Measurements from ENCODE around the gene GALNT2. TPM values are rescaled to one million over a fixed set of nuclear protein-coding genes. Genes with fewer than 3 reads are reported as not detected.
A peak's percentile ranks its signal among the peaks of the same experiment; 100 is the strongest.

GALNT2 gene
- total RNA-seq, 1 experiment from 2014 or later: 141 TPM

DNA sequence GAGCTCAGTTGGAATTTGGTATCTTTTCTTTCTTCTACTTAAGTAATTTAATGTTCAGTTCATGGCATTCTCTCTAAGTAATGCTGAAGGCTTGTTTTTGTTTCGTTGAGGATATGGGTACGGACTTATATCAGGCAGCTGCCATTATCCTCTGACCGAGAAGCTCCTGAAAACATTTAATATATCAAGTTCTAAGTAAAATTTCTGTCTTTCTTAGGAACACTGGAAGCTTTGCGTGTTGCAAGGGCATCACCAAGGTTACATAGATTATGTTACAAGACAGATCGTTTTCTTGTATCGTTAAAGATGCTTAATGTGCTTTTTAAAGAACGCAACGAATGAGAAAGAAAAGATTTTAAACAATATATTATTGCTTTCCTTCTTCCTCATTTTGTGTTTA, 1.0 kb upstream of the GALNT2 start:
- peaks cover 26% of the 10 kb centered on the region for H3K36me3 Mint-ChIP-seq (ENCODE audit: insufficient read depth, unreplicated experiment)
- peak overlapping the region; percentile 99 for H3K4me3 Mint-ChIP-seq (ENCODE audit: low read depth, unreplicated experiment)
- H3K9me3 Mint-ChIP-seq (ENCODE audit: low read depth, unreplicated experiment): peaks cover 10% of the 10 kb centered on the region
- no peak for DNase-seq
- TSS peak; percentile 82 for BruUV-seq (replicated peaks)
- intact Hi-C loops (cut with micrococcal nuclease; ENCODE audit: unreplicated experiment): loop anchor here (5.0 kb wide), 1 partner anchor 101 kb away; no protein-coding TSS in a partner anchor
- TF ChIP-seq CTCF (IDR thresholded peaks at IDR 0.05; ENCODE audit: unreplicated experiment): no peak
- H3K4me1 Mint-ChIP-seq (ENCODE audit: low read depth, unreplicated experiment): peaks cover 33% of the 10 kb centered on the region
- no peaks in the 10 kb centered on the region for H3K27me3 Mint-ChIP-seq (ENCODE audit: unreplicated experiment)
- CTCF ChIA-PET: no interaction called here
- H3K27ac Mint-ChIP-seq (ENCODE audit: unreplicated experiment): peak overlapping the region; percentile 54

GRCh38 chr1:230067419-230067870, 407 bp downstream of the GALNT2 start:
- no peaks in the 10 kb centered on the region for H3K27me3 Mint-ChIP-seq (ENCODE audit: unreplicated experiment)
- peak; percentile 27 for DNase-seq
- peak overlapping the region; percentile 52 for H3K27ac Mint-ChIP-seq (ENCODE audit: unreplicated experiment)
- H3K9me3 Mint-ChIP-seq (ENCODE audit: low read depth, unreplicated experiment): peaks cover 6% of the 10 kb centered on the region
- peaks cover 34% of the 10 kb centered on the region for H3K4me1 Mint-ChIP-seq (ENCODE audit: low read depth, unreplicated experiment)
- intact Hi-C loops (cut with micrococcal nuclease; ENCODE audit: unreplicated experiment): loop anchor here (5.0 kb wide), 1 partner anchor 100 kb away; no protein-coding TSS in a partner anchor
- no peak for TF ChIP-seq CTCF (IDR thresholded peaks at IDR 0.05; ENCODE audit: unreplicated experiment)
- H3K4me3 Mint-ChIP-seq (ENCODE audit: low read depth, unreplicated experiment): peak overlapping the region; percentile 99
- BruUV-seq (replicated peaks): no TSS peak
- H3K36me3 Mint-ChIP-seq (ENCODE audit: insufficient read depth, unreplicated experiment): peaks cover 26% of the 10 kb centered on the region
- CTCF ChIA-PET: interaction anchor here (0.6 kb wide), 1 partner anchor 39 kb away, joined by 3 read pairs; no protein-coding TSS in a partner anchor

- CTCF ChIA-PET: interaction anchor here (1.0 kb wide), 1 partner anchor 22 kb away, joined by 4 read pairs; no protein-coding TSS in a partner anchor
- TF ChIP-seq CTCF (IDR thresholded peaks at IDR 0.05; ENCODE audit: unreplicated experiment): no peak
- intact Hi-C loops (cut with micrococcal nuclease; ENCODE audit: unreplicated experiment): loop anchor here (2.0 to 5.0 kb wide), 3 partner anchors 17 to 99 kb away; no protein-coding TSS in a partner anchor
- Mint-ChIP-seq H3K4me3 (ENCODE audit: low read depth, unreplicated experiment) (peak overlapping the region; percentile 99), H3K27ac (ENCODE audit: unreplicated experiment) (peak overlapping the region; percentile 52), H3K27me3 (ENCODE audit: unreplicated experiment) (no peaks in the 10 kb centered on the region), H3K4me1 (ENCODE audit: low read depth, unreplicated experiment) (peaks cover 40% of the 10 kb centered on the region), H3K36me3 (ENCODE audit: insufficient read depth, unreplicated experiment) (peaks cover 26% of the 10 kb centered on the region), H3K9me3 (ENCODE audit: low read depth, unreplicated experiment) (peaks cover 4% of the 10 kb centered on the region)
- no TSS peak for BruUV-seq (replicated peaks)
- DNase-seq: peak; percentile 45
Measured at GRCh38 chr1:230067871-230068620, 1.0 kb downstream of the GALNT2 start.

DNA sequence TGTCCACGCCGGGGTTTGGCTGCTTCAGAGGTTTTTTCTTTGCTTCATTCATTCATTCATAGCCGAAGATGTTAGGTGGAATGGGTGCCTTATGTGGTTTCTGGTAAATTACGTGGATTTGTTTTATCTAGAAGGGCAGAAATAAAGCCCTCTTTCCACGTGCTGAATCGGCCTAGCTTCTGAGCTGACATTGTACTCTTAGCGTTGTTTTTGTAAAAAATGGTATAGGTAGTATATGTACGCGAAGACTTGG, 1.5 kb downstream of the GALNT2 start:
- CTCF ChIA-PET: interaction anchor here (1.0 kb wide), 1 partner anchor 22 kb away, joined by 4 read pairs; no protein-coding TSS in a partner anchor
- peak overlapping the region; percentile 99 for H3K4me3 Mint-ChIP-seq (ENCODE audit: low read depth, unreplicated experiment)
- H3K27ac Mint-ChIP-seq (ENCODE audit: unreplicated experiment): peak overlapping the region; percentile 52
- no peak for TF ChIP-seq CTCF (IDR thresholded peaks at IDR 0.05; ENCODE audit: unreplicated experiment)
- no peak for DNase-seq
- peaks cover 45% of the 10 kb centered on the region for H3K4me1 Mint-ChIP-seq (ENCODE audit: low read depth, unreplicated experiment)
- no peaks in the 10 kb centered on the region for H3K27me3 Mint-ChIP-seq (ENCODE audit: unreplicated experiment)
- H3K9me3 Mint-ChIP-seq (ENCODE audit: low read depth, unreplicated experiment): peaks cover 4% of the 10 kb centered on the region
- intact Hi-C loops (cut with micrococcal nuclease; ENCODE audit: unreplicated experiment): loop anchor here (2.0 to 5.0 kb wide), 3 partner anchors 16 to 99 kb away; no protein-coding TSS in a partner anchor
- no TSS peak for BruUV-seq (replicated peaks)
- peaks cover 26% of the 10 kb centered on the region for H3K36me3 Mint-ChIP-seq (ENCODE audit: insufficient read depth, unreplicated experiment)

All from Calu3 (cell line).